Measurements from ENCODE around the gene CZIB. TPM values are rescaled to one million over a fixed set of nuclear protein-coding genes. Genes with fewer than 3 reads are reported as not detected.
A peak's percentile ranks its signal among the peaks of the same experiment; 100 is the strongest.

CZIB gene
- total and polyA plus RNA-seq, 2 of the 13 experiments (the other 11 are each of a cell fraction or from before 2014, with no cell fraction given): 49.2 to 67.0 TPM

DNA sequence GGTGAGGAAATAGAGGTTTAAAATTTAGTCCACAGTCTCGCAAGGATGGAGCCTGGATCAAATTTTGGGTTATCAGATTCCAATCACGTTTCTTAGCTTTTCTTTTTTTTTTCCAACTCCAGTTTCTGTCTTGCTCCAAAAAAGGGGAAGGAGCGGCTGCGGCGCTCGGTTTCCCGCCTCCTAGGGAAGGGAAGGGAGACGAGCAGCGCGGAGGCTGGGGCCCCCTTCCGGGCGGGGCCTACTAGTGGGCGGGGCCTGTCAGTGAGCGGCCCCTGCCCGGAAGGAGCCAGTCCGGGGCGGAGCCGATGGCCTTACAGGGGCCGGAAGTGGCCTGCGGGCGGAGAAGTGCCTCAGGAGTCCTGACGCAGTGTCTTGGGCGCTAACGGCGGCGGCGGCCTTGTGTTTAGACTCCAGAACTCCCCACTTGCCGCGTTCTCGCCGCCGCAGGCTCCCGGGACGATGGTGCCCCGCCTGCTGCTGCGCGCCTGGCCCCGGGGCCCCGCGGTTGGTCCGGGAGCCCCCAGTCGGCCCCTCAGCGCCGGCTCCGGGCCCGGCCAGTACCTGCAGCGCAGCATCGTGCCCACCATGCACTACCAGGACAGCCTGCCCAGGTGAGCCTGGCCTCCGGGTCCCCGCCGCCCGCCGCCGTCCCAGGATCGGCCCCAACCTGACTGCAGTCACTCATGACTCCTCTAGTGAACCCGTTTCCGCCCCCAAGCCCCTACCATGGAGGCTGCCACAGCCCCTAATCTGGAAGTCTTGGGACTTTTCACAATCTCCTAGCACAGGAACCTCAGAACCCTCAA is 23.7 kb downstream of the CZIB start, which contains the start of gene CPT2 (continued):
- TF ChIP-seq, protein P1, sequence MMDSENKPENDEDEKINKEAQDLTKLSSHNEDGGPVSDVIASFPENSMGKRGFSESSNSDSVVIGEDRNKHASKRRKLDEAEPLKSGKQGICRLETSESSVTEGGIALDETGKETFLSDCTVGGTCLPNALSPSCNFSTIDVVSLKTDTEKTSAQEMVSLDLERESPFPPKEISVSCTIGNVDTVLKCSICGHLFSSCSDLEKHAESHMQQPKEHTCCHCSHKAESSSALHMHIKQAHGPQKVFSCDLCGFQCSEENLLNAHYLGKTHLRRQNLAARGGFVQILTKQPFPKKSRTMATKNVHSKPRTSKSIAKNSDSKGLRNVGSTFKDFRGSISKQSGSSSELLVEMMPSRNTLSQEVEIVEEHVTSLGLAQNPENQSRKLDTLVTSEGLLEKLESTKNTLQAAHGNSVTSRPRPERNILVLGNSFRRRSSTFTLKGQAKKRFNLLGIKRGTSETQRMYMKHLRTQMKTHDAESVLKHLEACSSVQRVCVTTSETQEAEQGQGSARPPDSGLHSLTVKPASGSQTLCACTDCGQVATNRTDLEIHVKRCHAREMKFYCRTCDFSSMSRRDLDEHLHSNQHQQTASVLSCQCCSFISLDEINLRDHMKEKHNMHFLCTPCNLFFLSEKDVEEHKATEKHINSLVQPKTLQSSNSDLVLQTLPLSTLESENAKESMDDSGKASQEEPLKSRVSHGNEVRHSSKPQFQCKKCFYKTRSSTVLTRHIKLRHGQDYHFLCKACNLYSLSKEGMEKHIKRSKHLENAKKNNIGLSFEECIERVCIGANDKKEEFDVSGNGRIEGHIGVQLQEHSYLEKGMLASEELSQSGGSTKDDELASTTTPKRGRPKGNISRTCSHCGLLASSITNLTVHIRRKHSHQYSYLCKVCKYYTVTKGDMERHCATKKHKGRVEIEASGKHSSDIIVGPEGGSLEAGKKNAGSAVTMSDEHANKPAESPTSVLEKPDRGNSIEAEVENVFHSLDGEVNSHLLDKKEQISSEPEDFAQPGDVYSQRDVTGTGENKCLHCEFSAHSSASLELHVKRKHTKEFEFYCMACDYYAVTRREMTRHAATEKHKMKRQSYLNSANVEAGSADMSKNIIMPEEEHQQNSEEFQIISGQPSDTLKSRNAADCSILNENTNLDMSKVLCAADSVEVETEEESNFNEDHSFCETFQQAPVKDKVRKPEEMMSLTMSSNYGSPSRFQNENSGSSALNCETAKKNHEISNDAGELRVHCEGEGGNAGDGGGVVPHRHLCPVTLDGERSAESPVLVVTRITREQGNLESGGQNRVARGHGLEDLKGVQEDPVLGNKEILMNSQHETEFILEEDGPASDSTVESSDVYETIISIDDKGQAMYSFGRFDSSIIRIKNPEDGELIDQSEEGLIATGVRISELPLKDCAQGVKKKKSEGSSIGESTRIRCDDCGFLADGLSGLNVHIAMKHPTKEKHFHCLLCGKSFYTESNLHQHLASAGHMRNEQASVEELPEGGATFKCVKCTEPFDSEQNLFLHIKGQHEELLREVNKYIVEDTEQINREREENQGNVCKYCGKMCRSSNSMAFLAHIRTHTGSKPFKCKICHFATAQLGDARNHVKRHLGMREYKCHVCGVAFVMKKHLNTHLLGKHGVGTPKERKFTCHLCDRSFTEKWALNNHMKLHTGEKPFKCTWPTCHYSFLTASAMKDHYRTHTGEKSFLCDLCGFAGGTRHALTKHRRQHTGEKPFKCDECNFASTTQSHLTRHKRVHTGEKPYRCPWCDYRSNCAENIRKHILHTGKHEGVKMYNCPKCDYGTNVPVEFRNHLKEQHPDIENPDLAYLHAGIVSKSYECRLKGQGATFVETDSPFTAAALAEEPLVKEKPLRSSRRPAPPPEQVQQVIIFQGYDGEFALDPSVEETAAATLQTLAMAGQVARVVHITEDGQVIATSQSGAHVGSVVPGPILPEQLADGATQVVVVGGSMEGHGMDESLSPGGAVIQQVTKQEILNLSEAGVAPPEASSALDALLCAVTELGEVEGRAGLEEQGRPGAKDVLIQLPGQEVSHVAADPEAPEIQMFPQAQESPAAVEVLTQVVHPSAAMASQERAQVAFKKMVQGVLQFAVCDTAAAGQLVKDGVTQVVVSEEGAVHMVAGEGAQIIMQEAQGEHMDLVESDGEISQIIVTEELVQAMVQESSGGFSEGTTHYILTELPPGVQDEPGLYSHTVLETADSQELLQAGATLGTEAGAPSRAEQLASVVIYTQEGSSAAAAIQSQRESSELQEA (CRISPR knock-in tag; IDR thresholded peaks at IDR 0.05; ENCODE audit: not compliant biosample characterization): no peak
- TF ChIP-seq ZNF747 (CRISPR knock-in tag; IDR thresholded peaks at IDR 0.05; ENCODE audit: borderline replicate concordance): no peak
- TF ChIP-seq, protein P2, sequence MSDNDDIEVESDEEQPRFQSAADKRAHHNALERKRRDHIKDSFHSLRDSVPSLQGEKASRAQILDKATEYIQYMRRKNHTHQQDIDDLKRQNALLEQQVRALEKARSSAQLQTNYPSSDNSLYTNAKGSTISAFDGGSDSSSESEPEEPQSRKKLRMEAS (IDR thresholded peaks at IDR 0.05): peak; percentile 48; the same call in 1 of the 2 replicates
- TF ChIP-seq, protein P3, sequence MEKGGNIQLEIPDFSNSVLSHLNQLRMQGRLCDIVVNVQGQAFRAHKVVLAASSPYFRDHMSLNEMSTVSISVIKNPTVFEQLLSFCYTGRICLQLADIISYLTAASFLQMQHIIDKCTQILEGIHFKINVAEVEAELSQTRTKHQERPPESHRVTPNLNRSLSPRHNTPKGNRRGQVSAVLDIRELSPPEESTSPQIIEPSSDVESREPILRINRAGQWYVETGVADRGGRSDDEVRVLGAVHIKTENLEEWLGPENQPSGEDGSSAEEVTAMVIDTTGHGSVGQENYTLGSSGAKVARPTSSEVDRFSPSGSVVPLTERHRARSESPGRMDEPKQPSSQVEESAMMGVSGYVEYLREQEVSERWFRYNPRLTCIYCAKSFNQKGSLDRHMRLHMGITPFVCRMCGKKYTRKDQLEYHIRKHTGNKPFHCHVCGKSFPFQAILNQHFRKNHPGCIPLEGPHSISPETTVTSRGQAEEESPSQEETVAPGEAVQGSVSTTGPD (CRISPR knock-in tag; IDR thresholded peaks at IDR 0.05): no peak
- TF ChIP-seq ZSCAN30 (CRISPR knock-in tag; IDR thresholded peaks at IDR 0.05): no peak
- TF ChIP-seq HNRNPK (IDR thresholded peaks at IDR 0.05; ENCODE audit: low read depth, low read length, poor library complexity, severe bottlenecking): peak; percentile 8
- TF ChIP-seq REPIN1 (CRISPR knock-in tag; IDR thresholded peaks at IDR 0.05; ENCODE audit: borderline replicate concordance, low read depth): no peak
- TF ChIP-seq, protein P4, sequence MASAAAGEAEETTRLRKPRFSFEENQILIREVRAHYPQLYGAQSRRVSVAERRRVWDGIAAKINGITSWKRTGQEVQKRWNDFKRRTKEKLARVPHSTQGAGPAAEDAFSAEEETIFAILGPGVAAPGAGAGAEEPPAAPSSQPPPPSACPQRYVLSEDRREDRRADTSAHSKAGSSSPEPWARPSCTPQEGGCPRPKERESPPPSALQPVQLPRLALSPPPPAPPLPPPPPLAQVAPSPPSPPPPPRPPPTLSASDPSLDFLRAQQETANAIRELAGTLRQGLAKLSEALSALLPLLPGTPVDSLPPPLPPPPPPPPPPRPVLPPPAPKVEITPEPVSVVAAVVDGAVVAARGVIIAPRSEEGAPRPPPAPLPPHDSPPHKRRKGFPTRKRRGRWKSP (CRISPR knock-in tag; IDR thresholded peaks at IDR 0.05): no peak
- TF ChIP-seq GABPA (IDR thresholded peaks at IDR 0.05; ENCODE audit: low read depth, low read length): peak; percentile 81
- TF ChIP-seq GABPA (CRISPR knock-in tag; IDR thresholded peaks at IDR 0.05; ENCODE audit: low read depth): peak; percentile 92
- TF ChIP-seq, protein P5, sequence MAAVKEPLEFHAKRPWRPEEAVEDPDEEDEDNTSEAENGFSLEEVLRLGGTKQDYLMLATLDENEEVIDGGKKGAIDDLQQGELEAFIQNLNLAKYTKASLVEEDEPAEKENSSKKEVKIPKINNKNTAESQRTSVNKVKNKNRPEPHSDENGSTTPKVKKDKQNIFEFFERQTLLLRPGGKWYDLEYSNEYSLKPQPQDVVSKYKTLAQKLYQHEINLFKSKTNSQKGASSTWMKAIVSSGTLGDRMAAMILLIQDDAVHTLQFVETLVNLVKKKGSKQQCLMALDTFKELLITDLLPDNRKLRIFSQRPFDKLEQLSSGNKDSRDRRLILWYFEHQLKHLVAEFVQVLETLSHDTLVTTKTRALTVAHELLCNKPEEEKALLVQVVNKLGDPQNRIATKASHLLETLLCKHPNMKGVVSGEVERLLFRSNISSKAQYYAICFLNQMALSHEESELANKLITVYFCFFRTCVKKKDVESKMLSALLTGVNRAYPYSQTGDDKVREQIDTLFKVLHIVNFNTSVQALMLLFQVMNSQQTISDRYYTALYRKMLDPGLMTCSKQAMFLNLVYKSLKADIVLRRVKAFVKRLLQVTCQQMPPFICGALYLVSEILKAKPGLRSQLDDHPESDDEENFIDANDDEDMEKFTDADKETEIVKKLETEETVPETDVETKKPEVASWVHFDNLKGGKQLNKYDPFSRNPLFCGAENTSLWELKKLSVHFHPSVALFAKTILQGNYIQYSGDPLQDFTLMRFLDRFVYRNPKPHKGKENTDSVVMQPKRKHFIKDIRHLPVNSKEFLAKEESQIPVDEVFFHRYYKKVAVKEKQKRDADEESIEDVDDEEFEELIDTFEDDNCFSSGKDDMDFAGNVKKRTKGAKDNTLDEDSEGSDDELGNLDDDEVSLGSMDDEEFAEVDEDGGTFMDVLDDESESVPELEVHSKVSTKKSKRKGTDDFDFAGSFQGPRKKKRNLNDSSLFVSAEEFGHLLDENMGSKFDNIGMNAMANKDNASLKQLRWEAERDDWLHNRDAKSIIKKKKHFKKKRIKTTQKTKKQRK (IDR thresholded peaks at IDR 0.05; ENCODE audit: low read length): no peak
- TF ChIP-seq NR2F2 (IDR thresholded peaks at IDR 0.05; ENCODE audit: borderline replicate concordance, low read depth): no peak
- no peak for TF ChIP-seq ZNF441 (CRISPR knock-in tag; IDR thresholded peaks at IDR 0.05; ENCODE audit: borderline replicate concordance)

Data from HepG2 (cell line).